Fibroblast of skin of scalp (primary cell): ENCODE measurements around the gene ITLN2. TPM values are rescaled to one million over a fixed set of nuclear protein-coding genes. Genes with fewer than 3 reads are reported as not detected.
"Not testable (repeated sequence)": the region's sequence is repeated elsewhere in the genome, so short reads cannot be mapped to it uniquely, and the experiment has no call there.

Source experiments
- DNase-seq: peaks from one replicate; pipeline ENCODE4 v3.0.0-alpha.2; 2013
- polyA plus RNA-seq, 2 experiments: library from polyadenylated mRNA; unstranded; fragments of 120-200 nt; gene quantifications; one replicate each; pipeline ENCODE4 v1.2.1, GENCODE V29; 2013; ENCODE audit not compliant: insufficient read length in 2 of 2

ITLN2 gene
- not detected for polyA plus RNA-seq (2013, experiment 1 of 2; ENCODE audit: insufficient read length)
- polyA plus RNA-seq (2013, experiment 2 of 2; ENCODE audit: insufficient read length) = not detected

DNA sequence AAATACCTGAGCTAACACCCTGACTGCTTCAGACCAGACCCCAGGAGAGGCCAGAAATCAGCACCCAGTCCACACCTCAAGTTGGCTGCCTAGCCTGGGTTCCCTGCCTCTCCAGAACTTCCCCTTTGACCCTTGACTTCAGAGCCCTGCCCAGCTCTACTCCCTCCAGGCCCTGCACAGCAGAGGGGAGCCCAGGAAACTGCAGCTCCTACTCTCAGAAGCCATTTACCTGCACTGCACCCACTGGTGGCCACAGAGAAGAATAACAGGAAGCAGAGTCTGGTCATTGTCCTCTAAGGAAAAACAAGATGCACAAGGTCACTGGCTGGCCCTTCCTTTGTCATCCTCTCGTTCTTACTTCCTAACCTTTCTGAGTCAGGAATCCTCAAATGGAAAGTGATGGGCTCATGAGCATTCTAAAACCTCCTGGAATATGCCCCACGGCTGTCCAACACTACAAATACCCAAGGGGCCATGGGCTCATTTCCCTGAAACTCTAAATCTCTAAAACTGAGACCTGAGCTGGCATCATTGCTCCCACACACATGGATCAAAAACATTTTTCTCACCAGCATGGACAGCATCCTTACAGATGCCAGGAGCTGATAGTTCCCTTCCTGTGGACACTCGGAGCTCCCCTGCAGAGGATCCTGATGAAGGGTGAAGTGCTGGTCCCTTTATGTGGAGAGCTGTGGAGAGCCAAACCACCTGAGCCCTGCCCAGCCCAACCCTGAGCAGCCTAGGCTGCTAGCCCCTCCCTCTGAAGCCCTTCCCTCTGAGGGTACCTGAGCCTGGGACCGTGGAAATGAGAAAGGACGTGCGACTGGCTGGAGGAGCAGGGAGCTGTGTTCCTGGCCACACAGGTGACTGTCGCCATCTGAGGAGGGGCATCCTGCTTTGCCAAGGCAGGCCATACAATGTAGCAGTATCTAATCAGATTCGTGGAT lies at the start of gene ITLN2:
TSS of gene ITLN2 (minus strand) at position 652 of the 947 bp plus-strand sequence. CDS start at position 584, 68 bp downstream.
- peak; percentile 9 for DNase-seq

DNA sequence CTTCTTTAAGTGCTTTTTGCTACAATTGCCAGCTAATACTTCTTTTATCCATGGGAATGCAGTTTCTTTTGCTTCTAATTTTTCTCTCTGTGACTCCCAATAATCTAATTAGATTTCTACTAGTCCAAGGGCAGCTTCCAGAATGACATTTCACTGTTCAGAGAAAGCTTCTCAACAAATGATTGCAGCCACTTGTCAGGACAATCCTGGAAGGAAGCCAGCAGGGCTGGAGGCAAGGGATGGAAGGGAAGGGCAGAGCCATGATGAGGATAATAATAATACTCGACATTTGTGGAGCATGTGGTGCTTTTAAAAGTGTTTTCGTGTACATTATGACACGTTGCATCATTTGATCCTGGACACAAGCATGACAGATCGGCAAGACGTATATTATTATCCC lies 46.9 kb upstream of the ITLN2 start:
- no peak for DNase-seq

DNA sequence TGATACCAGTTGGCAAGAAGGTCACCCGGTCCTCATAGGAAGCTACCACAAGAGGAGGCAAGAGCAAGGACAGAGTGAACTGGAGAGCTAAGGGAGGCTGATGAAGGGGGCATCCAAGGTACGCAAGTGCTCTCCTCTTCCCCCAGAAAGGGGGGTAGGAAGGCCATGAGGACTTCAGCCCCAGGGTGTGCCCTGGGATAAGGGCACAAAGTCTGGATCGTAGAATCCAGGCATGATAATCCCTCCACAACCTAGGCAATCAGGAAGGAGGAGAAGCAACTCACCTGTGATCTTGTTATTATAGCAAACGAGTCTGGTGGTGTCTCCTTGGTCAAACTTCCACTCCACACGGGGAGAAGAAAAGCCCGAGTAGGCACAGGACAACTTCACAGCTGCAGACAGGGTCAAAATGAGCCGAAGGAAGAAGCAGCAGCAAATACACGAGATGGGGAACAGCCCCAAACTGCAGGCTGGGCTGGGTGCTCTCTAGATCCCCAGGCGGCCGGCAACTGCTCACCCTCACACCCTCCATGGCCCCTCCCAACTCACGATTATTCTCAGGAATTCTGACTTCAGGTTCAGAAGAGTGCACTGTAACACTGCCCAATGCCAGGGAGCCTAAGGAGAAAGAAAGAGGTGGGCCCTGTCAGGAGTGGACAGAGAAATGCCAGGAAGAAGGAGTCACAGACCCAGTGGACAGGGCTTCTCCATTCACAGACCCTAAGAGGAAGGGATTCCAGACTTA lies 46.3 kb upstream of the ITLN2 start:
- DNase-seq = no peak

DNA sequence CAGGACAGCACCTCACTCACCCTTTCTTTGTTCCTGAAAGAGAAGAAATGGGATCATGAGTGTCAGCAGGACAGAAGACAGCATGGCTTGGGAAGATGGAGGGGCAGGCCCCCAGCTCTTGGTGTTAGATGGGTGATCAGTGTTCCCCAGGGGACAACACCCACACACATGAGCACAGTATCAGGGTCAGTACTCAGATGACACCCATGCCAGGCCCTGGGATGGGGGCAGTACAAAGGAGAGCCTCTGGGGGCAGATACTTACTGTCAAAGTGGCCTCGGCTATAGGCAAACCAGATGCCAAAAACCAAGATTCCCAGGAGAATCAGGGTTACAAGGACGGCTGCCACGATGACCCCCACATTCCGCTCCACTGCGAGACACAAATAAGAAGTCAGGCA lies 44.8 kb upstream of the ITLN2 start:
- no peak for DNase-seq

DNA sequence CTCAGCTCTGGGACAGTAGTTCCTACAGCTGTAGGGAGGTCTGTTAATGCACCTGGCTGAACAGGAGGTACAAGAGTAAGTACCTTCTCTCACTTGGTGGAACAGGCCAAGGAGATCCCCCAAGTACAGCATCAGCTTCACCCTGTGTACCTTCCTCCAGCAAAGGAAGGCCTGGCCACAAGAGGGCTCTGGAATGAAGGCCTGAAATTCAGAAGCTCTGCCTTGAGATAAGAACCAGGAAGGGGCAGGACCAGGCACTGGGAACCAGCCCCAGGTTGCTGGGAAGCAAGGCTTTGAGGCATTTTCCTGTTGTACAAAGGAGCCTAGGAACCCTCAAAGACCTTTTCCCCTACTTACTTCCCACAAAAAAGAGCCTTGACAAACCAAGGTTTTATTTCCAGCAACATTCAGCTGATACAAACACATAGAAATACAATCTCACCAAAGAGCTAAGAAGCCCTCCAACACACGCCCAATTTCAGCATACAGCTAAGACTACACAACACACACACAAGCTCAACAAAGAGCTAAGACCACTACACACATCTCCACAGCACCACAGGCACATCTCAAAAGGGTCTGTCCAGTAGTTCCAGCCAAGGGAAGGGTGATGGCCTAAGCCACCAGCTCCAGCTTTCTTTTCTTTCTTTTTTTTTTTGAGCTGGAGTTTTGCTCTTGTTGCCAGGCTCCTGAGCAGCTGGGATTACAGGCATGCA lies 42.9 kb upstream of the ITLN2 start:
- DNase-seq = peak; percentile 52

DNA sequence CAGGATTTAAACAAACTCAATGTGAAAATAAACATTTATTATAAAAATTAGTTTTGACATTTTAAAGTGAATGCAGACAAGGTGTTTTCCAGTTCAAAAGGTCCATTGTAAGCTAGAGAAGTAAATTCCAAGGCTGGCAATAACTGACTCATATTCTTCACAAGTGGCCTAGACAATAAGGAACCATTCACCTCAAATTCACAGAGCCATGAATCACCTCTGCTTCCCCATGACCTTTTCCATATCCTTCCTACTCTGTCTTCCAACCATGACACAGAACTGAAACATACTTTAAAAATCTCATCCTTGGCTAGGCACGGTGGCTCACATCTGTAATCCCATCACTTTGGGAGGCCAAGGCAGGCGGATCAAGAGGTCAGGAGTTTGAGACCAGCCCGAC lies 41.6 kb upstream of the ITLN2 start:
- no peak for DNase-seq

DNA sequence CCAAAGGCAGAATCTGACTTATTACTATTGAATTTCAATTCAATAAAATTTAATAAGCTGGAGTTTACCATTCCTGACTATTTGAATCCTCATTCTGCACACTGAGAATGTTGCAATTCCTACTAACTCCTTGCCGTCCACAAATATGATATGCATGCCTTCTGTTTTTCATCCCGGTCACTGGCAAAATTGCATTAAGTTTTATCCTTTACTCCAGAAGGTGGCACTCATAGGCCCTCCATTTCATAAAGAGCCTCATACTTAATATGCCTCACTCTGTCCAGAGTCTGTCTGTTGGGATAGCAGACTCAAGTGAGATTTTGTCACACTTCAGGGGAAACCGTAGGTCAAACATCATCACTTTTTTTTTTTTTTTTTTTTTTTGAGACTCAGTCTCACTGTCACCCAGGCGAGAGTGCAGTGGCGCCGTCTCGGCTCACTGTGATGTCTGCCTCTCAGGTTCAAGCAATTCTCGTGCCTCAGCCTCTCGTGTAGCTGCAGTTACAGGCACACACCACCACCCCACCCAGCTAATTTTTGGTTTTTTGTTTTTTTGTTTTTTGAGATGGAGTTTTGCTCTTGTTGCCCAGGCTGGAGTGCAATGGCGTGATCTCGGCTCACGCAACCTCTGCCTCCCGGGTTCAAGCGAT lies 39.1 kb upstream of the ITLN2 start:
- DNase-seq = peak; percentile 70

DNA sequence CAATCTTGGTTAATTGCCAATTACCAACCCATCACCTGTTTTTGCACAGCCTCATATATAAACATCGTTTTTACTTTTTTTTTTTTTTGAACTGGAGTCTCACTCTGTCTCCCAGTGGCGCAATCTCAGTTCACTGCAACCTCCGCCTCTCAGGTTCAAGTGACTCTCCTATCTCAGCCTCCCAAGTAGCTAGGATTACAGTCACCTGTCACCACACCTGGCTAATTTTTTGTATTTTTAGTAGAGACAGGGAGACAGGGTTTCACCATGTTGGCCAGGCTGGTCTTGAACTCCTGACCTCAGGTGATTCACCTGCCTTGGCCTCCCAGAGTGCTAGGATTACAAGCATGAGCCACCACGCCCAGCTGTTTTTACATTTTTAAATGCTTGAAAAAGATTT lies 37.4 kb upstream of the ITLN2 start:
- DNase-seq = not testable (repeated sequence)

DNA sequence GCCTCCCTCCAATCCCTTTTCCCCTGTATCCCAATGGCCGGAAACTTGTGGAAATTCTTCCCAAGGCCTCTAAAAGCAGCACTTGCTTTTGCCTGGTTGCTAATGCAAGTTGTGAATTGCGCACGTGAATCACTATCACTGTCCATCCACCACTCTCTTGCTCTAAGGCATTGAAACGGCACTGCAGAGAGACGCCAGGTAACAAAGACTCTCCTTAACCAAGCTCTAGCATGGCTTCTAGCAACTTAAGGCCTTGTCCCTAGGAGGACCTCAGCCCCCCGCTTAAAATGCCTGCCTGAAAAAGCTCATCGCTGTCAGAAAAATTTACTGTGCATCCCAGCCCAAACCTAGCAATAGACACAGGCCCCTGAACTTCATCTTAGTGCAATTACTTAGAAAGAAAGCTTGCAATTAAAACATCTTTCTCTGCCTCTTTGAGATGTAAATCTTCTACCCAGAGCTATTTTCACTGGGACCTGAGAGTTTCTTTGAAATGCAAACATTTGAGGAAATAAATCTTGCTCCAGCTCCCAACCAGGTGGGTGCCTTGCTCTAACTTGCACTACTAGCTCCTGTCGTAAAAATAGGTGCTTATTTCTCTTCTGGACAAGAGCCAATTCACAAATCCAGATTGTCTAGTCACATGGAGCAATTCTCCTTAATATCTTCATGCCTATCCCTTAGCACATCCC lies 32.9 kb upstream of the ITLN2 start:
- no peak for DNase-seq

DNA sequence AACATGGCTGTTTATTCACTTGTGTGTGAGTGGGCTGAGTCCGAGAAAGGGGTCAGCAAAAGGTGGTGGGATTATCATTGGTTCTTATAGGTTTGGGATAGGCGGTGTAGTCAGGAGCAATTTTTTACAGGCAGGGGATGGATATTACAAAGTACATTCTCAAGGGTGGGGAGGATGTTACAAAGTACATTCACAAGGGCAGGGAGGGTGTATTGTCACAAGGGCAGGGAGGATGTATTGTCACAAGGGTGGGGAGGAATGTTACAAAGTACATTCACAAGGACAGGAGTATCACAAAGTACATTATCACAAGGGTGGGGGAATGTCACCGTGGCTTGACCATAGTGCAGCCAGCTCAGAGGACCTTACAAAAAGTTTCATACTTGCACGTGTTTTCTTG lies 31.1 kb upstream of the ITLN2 start:
- no peak for DNase-seq

DNA sequence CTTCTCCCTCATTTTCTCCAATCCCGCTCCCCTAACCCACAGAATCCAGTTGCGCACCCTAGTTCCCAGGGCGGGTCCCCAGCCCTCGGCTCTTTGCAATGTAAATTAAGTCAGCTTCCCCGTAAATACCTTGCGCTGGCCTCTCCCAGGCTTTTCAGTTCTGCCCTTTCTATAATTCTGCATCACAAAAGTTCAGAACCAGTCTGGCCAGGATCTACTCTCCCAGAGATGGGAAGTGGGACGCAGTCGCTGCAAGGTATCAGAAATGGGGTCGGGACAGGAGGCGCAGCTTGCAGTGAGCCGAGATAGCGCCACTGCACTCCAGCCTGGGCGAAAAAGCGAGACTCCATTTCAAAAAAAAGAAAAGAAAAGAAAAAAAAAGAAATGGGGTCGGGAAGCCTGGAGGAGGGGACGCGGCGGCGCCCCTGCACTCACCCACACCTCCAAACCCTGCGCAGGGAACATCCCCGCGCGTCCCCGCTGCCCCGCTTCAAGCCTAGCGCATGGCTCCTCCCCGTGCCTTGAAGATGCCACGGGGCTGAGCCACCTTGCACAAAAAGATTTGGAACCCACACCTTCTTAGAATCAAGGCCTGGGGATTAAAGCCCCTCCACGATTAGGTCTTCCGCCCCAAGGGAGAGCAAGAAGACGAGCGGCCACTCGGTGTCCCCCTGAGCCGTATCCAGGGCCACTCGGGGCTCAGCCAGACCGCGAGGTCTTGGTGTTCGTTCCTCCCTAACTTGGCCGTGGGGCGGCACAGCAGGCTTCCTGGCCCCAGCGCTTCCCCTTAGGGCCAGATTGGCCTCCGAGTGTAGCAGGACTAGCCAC lies 27.2 kb upstream of the ITLN2 start:
- no peak for DNase-seq

DNA sequence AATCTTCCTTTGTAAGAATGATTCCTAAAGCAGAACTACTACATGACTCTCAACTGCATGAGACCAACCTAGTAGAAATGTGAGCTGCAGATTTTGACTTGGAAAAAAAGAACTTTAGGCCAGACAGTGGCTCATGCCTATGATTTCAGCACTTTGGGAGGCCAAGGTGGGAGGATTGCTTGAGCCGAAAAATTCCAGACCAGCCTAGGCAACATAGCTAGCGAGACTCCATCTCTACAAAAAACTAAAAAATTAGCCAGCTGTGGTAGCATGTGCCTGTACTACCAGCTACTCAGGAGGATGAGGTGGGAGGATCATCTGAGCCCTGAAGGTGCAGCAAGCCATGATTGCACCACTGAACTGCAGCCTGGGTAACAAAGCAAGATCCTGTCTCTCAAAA lies 24.7 kb upstream of the ITLN2 start:
- no peak for DNase-seq

DNA sequence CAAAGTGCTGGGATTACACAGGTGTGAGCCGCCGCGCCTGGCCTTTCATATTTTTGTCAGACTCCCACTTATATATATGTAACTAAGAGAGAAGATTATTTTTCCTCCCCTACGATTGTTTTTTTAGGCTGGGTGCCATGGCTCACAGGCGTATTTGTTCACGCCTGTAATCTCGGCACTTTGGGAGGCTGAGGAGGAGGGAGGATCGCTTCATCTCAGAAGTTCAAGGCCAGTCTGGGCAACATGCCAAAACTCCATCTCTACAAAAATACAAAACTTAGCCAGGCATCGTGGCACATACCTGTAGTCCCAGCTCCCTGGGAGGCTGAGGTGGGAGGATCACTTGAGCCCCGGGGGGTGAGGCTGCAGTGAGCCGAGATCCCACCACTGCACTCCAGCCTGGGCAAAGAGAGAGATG lies 23.9 kb upstream of the ITLN2 start:
- no peak for DNase-seq

DNA sequence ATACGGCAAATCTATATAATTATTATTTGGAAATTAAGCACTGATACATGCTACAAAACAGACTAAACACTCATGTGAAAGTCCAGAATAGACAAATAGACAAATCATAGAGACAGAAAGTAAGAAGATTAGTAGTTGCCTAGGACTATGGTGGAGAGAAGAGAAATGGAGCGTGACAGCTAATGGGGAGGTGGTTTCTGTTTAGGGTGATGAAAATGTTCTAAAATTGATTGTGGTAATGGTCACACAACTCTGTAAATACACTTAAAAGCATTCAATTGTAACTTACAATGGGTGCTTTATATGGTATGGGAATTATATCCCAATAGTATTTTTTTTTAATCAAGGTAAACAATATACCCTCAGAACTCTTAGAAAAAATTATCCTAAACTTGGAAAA lies 20.4 kb upstream of the ITLN2 start:
- no peak for DNase-seq

DNA sequence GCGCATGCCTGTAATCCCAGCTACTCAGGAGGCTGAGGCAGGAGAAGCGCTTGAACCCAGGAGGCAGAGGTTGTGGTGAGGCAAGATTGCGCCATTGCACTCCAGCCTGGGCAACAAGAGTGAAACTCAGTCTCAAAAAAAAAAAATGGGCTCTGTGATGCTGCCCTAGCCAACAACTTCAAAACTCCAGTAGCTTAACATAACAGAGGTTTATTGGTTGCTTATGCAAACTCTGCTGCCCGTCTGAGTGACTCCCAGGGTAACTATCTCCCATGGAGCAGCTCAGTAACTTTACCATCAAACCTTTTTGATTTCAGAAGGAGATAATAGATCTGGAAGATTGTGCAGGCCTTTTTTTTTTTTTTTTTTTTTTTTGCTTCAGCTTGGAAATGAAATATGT lies 18.9 kb upstream of the ITLN2 start:
- DNase-seq = no peak

DNA sequence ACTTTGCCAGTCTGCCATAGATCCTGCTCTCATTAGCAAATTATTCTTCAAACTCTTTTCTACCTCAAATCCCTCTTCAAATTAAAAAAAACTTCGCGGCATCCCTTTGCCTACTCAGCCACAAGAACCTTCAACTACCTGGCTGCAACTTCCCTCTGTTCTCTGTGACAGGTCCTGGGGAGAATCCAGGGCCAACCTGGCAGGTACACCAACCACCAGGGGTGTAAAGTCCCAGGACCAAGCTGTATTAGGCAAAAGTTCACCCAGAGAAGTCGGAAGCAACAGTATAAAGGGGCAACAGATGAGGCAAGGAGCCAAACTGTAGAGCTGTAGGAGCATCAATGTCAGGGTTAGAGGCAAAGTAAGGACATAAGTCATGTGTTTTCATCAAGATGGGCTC lies 18.3 kb upstream of the ITLN2 start:
- DNase-seq = no peak

DNA sequence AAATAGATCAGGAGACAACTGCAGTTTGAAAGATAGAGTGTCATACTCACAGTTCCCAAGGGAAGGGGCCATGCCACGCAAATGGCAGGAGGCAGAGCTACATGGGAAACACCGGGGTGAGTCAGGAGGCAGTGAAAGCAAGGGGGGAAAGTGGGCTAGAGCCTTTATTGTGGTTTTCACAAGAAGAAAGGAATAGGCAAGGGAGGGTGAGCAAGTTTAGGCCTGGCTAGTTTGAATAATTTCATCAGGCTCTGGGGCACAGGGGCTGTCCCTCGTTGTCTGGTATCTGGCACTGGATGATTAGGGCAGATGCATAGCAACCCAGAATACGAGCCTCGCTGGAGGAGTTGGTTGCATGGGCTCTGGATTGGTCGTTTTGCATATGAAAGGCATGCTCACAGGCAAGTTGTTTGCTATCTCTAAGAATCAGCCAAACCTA lies 17.0 kb upstream of the ITLN2 start:
- no peak for DNase-seq

DNA sequence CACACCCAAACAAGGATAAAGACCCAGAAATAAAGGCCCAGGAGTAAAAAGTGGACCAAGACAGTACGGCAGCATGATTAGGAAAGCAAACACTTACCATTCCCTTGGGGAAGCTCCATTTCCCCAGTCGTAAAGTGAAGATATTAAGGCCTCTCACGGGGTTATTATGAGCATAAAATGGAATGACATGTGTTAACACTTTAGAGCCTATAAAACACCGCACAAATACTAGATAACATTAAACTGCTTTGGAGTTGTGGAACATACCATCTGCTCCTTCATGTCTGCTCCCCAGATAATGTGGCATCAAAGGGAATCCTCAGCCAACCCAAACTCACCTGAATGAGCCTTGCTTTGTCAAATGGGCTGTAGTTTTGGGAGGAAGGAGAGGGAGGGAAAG lies 8.9 kb upstream of the ITLN2 start:
- DNase-seq = no peak

DNA sequence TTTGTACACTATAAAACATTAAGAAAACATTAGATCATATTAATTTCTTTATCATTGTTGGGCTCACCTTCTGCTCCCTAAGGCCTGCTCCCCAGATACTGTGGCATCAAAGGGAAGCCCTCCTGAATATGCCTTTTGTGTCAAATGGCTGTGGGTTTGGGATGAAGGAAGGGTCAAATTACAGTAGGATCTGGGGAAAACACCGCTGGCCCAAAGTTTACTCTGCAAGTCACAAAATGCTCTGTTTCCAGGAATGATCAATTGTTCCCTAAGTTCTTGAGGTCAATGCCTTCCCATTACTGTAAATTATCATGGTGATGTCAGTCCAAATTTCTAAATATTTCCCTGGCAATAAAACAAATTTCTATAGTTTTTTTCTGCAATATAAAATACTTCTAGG lies 6.8 kb upstream of the ITLN2 start:
- no peak for DNase-seq

DNA sequence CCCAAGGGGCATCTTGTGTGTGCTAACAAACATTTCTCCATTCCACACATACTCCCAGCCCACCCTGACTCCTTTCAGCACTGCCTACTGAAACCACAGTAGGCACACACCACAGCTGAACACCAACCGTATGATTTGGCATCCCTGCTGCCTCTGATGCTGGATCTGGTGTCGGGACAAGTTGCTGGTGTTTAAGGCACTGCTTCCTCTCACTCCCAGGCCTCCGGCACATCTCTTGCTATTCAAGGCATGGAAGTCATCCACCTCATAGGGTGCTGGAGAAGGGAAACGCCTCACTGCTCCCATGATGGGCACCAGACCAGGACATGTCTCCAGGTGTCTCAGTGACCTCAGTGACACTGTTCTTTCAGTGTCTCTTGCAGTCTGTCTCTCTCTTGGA lies 2.4 kb upstream of the ITLN2 start:
- DNase-seq = no peak

DNA sequence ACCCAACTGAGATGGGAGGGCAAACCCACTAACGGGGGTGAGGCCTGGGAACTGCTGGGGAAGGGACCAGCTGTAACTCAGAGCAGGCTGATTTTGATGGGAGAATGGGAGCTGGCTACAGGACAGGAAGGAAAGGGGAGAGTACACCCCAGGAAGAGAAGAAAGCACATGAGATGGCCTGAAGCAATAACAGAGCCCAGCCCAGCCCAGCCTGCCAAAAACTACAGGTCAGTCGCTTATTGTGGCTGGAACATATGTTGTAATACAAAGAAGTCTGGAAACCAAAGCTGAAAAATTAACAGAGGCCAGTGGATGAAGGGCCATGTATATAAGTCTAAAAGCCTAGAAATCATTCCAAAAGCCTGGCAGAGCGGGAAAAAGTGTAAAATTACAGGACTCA lies 1.6 kb downstream of the ITLN2 start:
- no peak for DNase-seq
